Keratinocyte (primary cell): ENCODE results near the gene ENDOU. TPM values are rescaled to one million over a fixed set of nuclear protein-coding genes. Genes with fewer than 3 reads are reported as not detected.
A peak's percentile ranks its signal among the peaks of the same experiment; 100 is the strongest.

Source experiments
- DNase-seq: peaks from one replicate; pipeline ENCODE4 v3.0.0-alpha.2; 2011; ENCODE audit warnings: low read depth, missing footprints, low spot score
- FAIRE-seq: peaks from 2 replicates; lab custom pipeline; 2011; peaks lifted over from hg19 to GRCh38; lab: Jason Lieb, UNC
- H2AFZ ChIP-seq: 2 replicates; pipeline ENCODE4 v1.6.0; 2012; ENCODE audit warnings: low read length, control low read depth, inconsistent platforms; ENCODE audit not compliant: control insufficient read depth
- H3K27ac ChIP-seq: 2 replicates; pipeline ENCODE4 v1.5.1; 2011; ENCODE audit warnings: low read length; ENCODE audit not compliant: control insufficient read depth, insufficient read depth
- H3K27me3 ChIP-seq: 3 replicates; pipeline ENCODE4 v1.6.0; 2011; ENCODE audit warnings: low read length; ENCODE audit not compliant: control insufficient read depth, insufficient read depth; ENCODE audit errors: extremely low read depth
- H3K36me3 ChIP-seq, 2 experiments: 2 replicates in 1 of 2; 3 replicates in 1 of 2; pipeline ENCODE4 v1.5.1; 2011; ENCODE audit warnings: low read length in 2 of 2, mild to moderate bottlenecking in 1 of 2; ENCODE audit not compliant: control insufficient read depth in 2 of 2, insufficient read depth in 2 of 2; ENCODE audit errors: extremely low read depth in 1 of 2
- H3K4me1 ChIP-seq: 3 replicates; pipeline ENCODE4 v1.5.1; 2011; ENCODE audit warnings: low read length; ENCODE audit not compliant: control insufficient read depth, insufficient read depth; ENCODE audit errors: extremely low read depth
- H3K4me2 ChIP-seq: 3 replicates; pipeline ENCODE4 v1.6.0; 2011; ENCODE audit warnings: low read depth, low read length; ENCODE audit not compliant: control insufficient read depth, insufficient read depth; ENCODE audit errors: extremely low read depth
- H3K4me3 ChIP-seq, 3 experiments: fragments of 200-600 bp in 1 of 3; sonication (generic) in 1 of 3; 2 replicates in 2 of 3; 3 replicates in 1 of 3; pipeline ENCODE4 v1.5.1; 2011 to 2016; ENCODE audit warnings: low read length in 3 of 3, mild to moderate bottlenecking in 3 of 3, control low read depth in 2 of 3, inconsistent platforms in 1 of 3, low read depth in 1 of 3, mixed read lengths in 1 of 3, mixed run types in 1 of 3, moderate library complexity in 1 of 3; ENCODE audit not compliant: control insufficient read depth in 2 of 3, insufficient read depth in 2 of 3; ENCODE audit errors: extremely low read depth in 1 of 3
- H3K79me2 ChIP-seq: 2 replicates; pipeline ENCODE4 v1.6.0; 2012; ENCODE audit warnings: low read length; ENCODE audit not compliant: control insufficient read depth, insufficient read depth
- H3K9ac ChIP-seq: 3 replicates; pipeline ENCODE4 v1.6.0; 2011; ENCODE audit warnings: low read length; ENCODE audit not compliant: control insufficient read depth, insufficient read depth; ENCODE audit errors: extremely low read depth
- H3K9me1 ChIP-seq: 3 replicates; pipeline ENCODE4 v1.6.0; 2011; ENCODE audit warnings: low read length; ENCODE audit not compliant: control insufficient read depth, insufficient read depth; ENCODE audit errors: extremely low read depth
- H3K9me3 ChIP-seq: 2 replicates; pipeline ENCODE4 v1.5.1; 2012; ENCODE audit warnings: low read depth, low read length; ENCODE audit not compliant: control insufficient read depth
- H4K20me1 ChIP-seq: 3 replicates; pipeline ENCODE4 v1.6.0; 2011; ENCODE audit warnings: low read length; ENCODE audit not compliant: control insufficient read depth, insufficient read depth; ENCODE audit errors: extremely low read depth
- CTCF ChIP-seq, 3 experiments: IDR thresholded peaks in 1 of 3; conservative IDR thresholded peaks in 1 of 3; optimal IDR thresholded peaks in 1 of 3; 2 replicates in 2 of 3; 3 replicates in 1 of 3; pipeline versions ENCODE3 to v1.5.1; 2011; ENCODE audit warnings: low read length in 3 of 3, mild to moderate bottlenecking in 3 of 3, moderate library complexity in 2 of 3, control low read depth in 1 of 3, inconsistent platforms in 1 of 3; ENCODE audit not compliant: insufficient read depth in 2 of 3; ENCODE audit errors: extremely low read depth in 1 of 3
- EZH2 ChIP-seq: IDR thresholded peaks from one replicate; pipeline ENCODE4 v1.6.1; 2012; ENCODE audit warnings: inconsistent platforms, mild to moderate bottlenecking, low read length, moderate library complexity
- dilution Hi-C: fragments of 300-500 bp; cut with MboI; formaldehyde crosslinking; loops from one replicate; pipeline ENCODE4 v1.7.0; 2020; ENCODE audit warnings: low sequenced_read_pairs; ENCODE audit not compliant: extremely low pct_ligation_motif_present
- polyA plus RNA-seq, 5 experiments: library from polyadenylated mRNA; depleted of rRNA in 3 of 5; stranded (reverse) in 3 of 5; stranded (forward) in 1 of 5; unstranded in 1 of 5; fragments of >200 nt; gene quantifications; 1 replicate in 1 of 5; 2 replicates in 3 of 5; 3 replicates in 1 of 5; pipeline versions ENCODE4 v1.2.1 to v1.2.3, GENCODE V29; 2011 to 2012; ENCODE audit warnings: missing spikeins in 2 of 5, low read depth in 1 of 5, low replicate concordance in 1 of 5

ENDOU gene
- polyA plus RNA-seq, 1 donor (not counting 4 experiments of a cell fraction or from before 2014, with no cell fraction given) = 0.33 TPM

GRCh38 chr12:47769234-47770085, 44.2 kb upstream of the ENDOU start:
- dilution Hi-C loops = no loop called here
- H4K20me1 ChIP-seq = no peaks in the 10 kb centered on the region
- no peaks in the 10 kb centered on the region for H3K9me1 ChIP-seq
- peaks cover 7% of the 10 kb centered on the region for H3K79me2 ChIP-seq
- TF ChIP-seq EZH2 (no peak), CTCF (optimal IDR thresholded peaks at IDR 0.05 in 1 of 3, IDR thresholded peaks at IDR 0.05 in 1 of 3, conservative IDR thresholded peaks at IDR 0.05 in 1 of 3; ENCODE audit: extremely low read depth in 1 of 3, insufficient read depth in 2 of 3, low read length in 3 of 3) (no peak)
- FAIRE-seq = peak; percentile 68
- no peaks in the 10 kb centered on the region for H3K27me3 ChIP-seq
- H3K36me3 ChIP-seq = no peaks in the 10 kb centered on the region
- H3K9me3 ChIP-seq = no peaks in the 10 kb centered on the region
- no peak overlapping the region for H3K9ac ChIP-seq
- peak overlapping the region; percentile 7 for H3K4me2 ChIP-seq
- no peak overlapping the region for H3K4me3 ChIP-seq
- H2AFZ ChIP-seq = no peak overlapping the region
- DNase-seq = no peak
- H3K4me1 ChIP-seq = peaks cover 60% of the 10 kb centered on the region
- no peak overlapping the region for H3K27ac ChIP-seq

GRCh38 chr12:47768323-47768811, 43.1 kb upstream of the ENDOU start:
- Histone ChIP-seq H3K9me1 (no peaks in the 10 kb centered on the region), H3K9me3 (no peaks in the 10 kb centered on the region), H4K20me1 (no peaks in the 10 kb centered on the region), H3K27me3 (no peaks in the 10 kb centered on the region), H3K4me2 (peak overlapping the region; percentile 66), H3K4me1 (peaks cover 67% of the 10 kb centered on the region), H2AFZ (no peak overlapping the region), H3K79me2 (no peaks in the 10 kb centered on the region), H3K4me3 (no peak overlapping the region), H3K27ac (peak overlapping the region; percentile 41), H3K9ac (no peak overlapping the region), H3K36me3 (no peaks in the 10 kb centered on the region)
- dilution Hi-C loops = no loop called here
- no peak for TF ChIP-seq EZH2
- TF ChIP-seq CTCF (optimal IDR thresholded peaks at IDR 0.05 in 1 of 3, IDR thresholded peaks at IDR 0.05 in 1 of 3, conservative IDR thresholded peaks at IDR 0.05 in 1 of 3; ENCODE audit: extremely low read depth in 1 of 3, insufficient read depth in 2 of 3, low read length in 3 of 3) = no peak
- DNase-seq = peak; percentile 75
- FAIRE-seq = peak; percentile 98
